GM12872 (cell line): ENCODE data around the gene HOXD4.

Experiments used
- TF ChIP-seq, protein P1 (sequence below): IDR thresholded peaks from 3 replicates; pipeline ENCODE4 v1.5.1; 2011; ENCODE audit warnings: low read depth, mild to moderate bottlenecking, low read length, moderate library complexity; ENCODE audit not compliant: insufficient read depth

HOXD4 gene

DNA sequence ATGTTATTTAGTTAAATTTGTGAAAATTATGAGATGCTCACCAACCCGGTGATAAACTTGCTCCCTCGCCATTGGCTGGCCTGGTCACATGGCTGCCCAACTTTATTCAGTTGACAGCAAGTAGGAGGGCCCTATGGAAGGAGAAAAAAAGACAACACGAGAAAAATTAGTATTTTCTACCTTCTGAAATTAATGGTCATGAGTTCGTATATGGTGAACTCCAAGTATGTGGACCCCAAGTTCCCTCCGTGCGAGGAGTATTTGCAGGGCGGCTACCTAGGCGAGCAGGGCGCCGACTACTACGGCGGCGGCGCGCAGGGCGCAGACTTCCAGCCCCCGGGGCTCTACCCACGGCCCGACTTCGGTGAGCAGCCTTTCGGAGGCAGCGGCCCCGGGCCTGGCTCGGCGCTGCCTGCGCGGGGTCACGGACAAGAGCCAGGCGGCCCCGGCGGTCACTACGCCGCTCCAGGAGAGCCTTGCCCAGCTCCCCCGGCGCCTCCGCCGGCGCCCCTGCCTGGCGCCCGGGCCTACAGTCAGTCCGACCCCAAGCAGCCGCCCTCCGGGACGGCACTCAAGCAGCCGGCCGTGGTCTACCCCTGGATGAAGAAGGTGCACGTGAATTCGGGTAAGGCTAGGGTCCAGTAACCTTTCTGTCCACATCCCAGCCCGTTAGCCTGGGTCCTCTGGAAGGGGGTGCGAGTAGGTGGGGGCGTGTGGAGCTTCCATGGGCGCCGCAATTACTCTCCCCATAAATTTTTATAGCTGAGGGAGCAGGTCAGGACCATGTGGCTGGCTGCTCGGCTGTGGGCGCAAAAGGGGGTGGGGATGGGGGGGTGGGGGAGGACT is at the start of gene HOXD4:
Gene HOXD4, plus strand, starts transcription at position 109 of the 846 bp plus-strand sequence. Its CDS starts 84 bp downstream, at position 193.
- TF ChIP-seq, protein P1, sequence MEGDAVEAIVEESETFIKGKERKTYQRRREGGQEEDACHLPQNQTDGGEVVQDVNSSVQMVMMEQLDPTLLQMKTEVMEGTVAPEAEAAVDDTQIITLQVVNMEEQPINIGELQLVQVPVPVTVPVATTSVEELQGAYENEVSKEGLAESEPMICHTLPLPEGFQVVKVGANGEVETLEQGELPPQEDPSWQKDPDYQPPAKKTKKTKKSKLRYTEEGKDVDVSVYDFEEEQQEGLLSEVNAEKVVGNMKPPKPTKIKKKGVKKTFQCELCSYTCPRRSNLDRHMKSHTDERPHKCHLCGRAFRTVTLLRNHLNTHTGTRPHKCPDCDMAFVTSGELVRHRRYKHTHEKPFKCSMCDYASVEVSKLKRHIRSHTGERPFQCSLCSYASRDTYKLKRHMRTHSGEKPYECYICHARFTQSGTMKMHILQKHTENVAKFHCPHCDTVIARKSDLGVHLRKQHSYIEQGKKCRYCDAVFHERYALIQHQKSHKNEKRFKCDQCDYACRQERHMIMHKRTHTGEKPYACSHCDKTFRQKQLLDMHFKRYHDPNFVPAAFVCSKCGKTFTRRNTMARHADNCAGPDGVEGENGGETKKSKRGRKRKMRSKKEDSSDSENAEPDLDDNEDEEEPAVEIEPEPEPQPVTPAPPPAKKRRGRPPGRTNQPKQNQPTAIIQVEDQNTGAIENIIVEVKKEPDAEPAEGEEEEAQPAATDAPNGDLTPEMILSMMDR, result no peak

DNA sequence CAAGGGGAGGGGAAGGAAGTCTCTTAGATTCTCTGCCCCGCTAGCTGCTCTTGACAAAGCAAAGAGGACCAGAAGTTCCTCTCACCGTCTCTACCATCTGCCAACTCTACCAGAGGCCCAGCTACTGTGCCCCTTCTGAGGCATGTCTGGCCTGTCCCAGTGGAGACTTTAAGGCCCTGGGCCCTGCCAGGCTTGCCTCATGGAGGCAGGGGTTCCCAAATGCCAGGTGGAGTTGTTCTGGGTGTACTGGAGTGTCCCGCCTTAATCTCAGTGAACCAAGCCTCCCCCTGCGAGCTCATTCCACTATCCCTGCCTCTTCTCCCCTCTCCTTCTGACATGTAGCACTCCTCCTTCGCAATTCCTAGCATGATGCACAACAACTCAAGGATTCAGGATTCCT is 49.5 kb upstream of the HOXD4 start:
- TF ChIP-seq, protein P1, result no peak

DNA sequence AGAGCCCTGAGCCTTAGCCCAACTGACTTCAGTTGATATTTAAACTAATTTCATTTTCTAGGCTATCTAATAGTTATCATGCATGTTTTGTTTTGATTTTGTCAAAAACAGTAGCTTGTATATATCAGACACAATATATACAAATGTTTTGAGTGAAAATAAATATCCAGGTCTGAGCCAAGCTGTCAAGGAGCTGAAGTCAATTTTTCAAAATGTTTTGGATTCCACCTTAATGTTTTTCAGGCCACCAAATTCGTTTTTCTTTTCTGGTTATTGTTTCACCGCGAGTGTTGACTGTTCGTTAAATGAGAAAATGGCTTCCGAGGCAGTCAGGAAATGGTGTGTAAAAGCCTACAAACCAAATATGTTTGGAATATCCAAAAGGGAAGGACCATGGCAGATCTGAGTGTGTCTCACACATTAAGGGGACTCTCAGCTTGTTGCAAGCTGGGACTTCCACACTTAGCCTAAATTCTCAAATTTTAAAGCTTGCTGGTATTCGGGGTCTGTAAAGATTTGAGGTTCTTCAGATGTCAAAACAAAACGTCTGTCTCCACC is 49.0 kb upstream of the HOXD4 start:
- TF ChIP-seq, protein P1, result no peak

DNA sequence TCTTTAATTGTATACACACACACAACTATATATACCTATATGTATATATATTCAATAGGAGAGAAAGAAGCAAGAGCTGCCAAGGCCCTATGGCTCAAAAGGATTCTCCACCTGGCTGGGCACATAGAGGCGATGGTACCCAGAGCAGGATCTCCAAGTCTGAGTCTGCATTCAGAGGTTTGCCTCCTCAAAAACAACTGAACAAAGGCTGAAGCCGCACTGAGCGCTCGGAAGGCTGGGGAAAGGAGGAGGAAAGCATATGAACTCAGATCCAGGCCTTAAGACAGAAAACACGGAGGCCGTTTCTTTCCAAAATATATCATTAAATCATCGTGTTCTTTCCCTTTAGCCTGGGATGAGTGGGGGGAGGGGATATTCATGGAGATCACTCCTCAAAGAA is 48.2 kb upstream of the HOXD4 start:
- TF ChIP-seq, protein P1, result no peak

DNA sequence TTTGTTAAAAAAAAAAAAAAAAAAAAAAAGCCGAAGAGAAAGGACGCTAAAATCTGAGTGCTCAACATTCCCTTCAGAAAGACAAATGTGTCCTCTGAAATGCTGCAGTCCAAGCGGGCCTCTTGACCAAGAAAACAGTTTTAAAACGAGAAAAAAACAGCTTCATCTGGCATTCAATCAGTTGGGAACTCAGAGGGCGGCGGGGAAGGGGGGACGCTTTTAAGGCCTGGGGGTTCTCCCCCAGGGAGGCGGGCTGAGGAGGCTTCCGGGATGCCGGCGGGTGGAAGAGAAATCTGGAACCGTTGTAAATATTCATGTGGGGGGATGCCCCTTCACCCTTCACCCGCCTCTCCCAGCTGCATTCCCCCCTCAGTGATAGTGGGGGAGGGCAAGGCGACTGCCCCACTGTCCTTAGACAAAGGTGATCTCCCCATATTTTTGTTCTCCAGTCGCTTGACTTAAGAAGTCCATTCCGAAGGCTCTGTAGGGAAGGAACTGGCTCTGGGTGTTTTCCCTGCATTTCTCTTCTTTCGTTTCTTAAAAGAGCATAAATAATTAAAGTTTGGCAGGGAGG is 47.5 kb upstream of the HOXD4 start:
- TF ChIP-seq, protein P1, result no peak

DNA sequence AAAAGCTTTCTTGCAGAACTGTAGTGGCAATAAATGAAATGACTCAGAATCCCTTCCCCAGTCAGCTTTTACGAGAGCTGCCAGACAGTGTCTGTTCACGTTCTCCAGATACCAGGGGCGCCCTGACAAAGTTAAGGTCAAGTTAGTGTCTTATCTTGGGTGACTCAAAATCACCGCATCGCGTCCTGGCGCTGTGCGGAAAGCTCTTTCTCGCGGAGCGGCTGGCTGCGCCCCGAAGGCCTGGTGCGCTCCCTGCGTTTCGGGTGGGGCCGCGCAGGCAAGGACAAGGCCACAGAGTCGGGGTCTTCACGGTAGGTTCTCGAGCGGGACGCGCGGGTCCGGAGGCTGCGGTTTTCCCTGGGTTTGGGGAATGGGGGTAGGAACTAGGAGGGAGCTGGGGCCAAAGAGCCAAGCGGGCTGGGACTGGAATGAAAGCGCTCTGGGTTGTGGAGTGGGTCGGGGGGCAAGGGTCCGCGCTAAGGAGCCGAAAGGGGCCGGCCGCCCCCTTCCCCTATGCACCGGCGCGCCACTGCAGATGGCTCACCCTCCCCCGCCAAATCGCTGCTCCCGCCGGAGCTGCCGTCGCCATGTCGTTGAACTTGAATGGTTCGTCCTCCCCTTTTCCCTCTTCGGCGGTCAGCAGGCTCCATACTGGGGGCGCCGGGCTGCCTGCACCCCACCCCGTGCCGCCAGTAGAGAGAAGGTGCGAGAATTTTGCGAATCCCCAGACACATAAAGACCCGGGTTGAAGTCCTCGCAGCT is 46.9 kb upstream of the HOXD4 start:
- TF ChIP-seq, protein P1, result no peak
